TTC549 (cell line): ENCODE measurements around the gene KLK2.

ENCODE experiments used
- FAIRE-seq: peaks from 2 replicates; lab custom pipeline; 2012; peaks lifted over from hg19 to GRCh38; lab: Jason Lieb, UNC

Gene KLK2

GRCh38 chr19:50925734-50926133 is 52.5 kb downstream of the KLK2 start:
- no peak for FAIRE-seq

GRCh38 chr19:50926144-50926543 is 52.9 kb downstream of the KLK2 start:
- no peak for FAIRE-seq

GRCh38 chr19:50928831-50929230 is 55.6 kb downstream of the KLK2 start:
- no peak for FAIRE-seq
